HL-60 (cell line): ENCODE measurements around the gene ISOC1. TPM values are rescaled to one million over a fixed set of nuclear protein-coding genes. Genes with fewer than 3 reads are reported as not detected.

Source experiments
- DNase-seq, 2 experiments: peaks; one replicate each; pipeline ENCODE4 v3.0.0-alpha.2; 2010 to 2020; ENCODE audit warnings: low read depth in 1 of 2, low spot score in 1 of 2
- H3K27ac ChIP-seq: fragments of 250-450 bp; sonication (Bioruptor Pico); replicated peaks from 2 replicates; pipeline ENCODE4 v1.5.1; 2020; ENCODE audit warnings: mild to moderate bottlenecking, moderate library complexity
- H3K27me3 ChIP-seq: fragments of 250-450 bp; sonication (Bioruptor Pico); 2 replicates; pipeline ENCODE4 v1.5.1; 2021; ENCODE audit warnings: mild to moderate bottlenecking, moderate library complexity; ENCODE audit not compliant: insufficient read depth, poor library complexity, severe bottlenecking
- H3K4me3 ChIP-seq: replicated peaks from 2 replicates; pipeline ENCODE4 v1.5.1; 2011; ENCODE audit warnings: mild to moderate bottlenecking, control low read depth, low read length; ENCODE audit not compliant: insufficient read depth
- GABPA ChIP-seq: IDR thresholded peaks from 2 replicates; pipeline ENCODE4 v1.6.1; 2012; ENCODE audit warnings: low read depth
- POLR2AphosphoS5 ChIP-seq: IDR thresholded peaks from 2 replicates; pipeline ENCODE4 v1.6.1; 2012; ENCODE audit warnings: low read depth
- REST ChIP-seq: IDR thresholded peaks from 2 replicates; pipeline ENCODE4 v1.6.1; 2012; ENCODE audit warnings: low read depth; ENCODE audit not compliant: insufficient replicate concordance
- SPI1 ChIP-seq: IDR thresholded peaks from 2 replicates; pipeline ENCODE4 v1.6.1; 2012; ENCODE audit warnings: low read depth, mild to moderate bottlenecking, borderline replicate concordance
- microRNA-seq: library from miRNA; unstranded; fragments of <30 nt; microRNA quantifications from one replicate; pipeline ENCODE4, GENCODE V29; 2018
- TF ChIP-seq, protein P1 (sequence below): IDR thresholded peaks from one replicate; pipeline ENCODE4 v1.5.1; 2011; ENCODE audit warnings: low read length, control low read depth, inconsistent platforms; ENCODE audit not compliant: insufficient read depth

The ISOC1 gene

GRCh38 chr5:129141696-129142095 is 47.1 kb downstream of the ISOC1 start:
- no peak overlapping the region for H3K27ac ChIP-seq
- no peak for DNase-seq
- no peak for TF ChIP-seq REST
- TF ChIP-seq SPI1 = no peak
- TF ChIP-seq GABPA = no peak
- TF ChIP-seq, protein P1, sequence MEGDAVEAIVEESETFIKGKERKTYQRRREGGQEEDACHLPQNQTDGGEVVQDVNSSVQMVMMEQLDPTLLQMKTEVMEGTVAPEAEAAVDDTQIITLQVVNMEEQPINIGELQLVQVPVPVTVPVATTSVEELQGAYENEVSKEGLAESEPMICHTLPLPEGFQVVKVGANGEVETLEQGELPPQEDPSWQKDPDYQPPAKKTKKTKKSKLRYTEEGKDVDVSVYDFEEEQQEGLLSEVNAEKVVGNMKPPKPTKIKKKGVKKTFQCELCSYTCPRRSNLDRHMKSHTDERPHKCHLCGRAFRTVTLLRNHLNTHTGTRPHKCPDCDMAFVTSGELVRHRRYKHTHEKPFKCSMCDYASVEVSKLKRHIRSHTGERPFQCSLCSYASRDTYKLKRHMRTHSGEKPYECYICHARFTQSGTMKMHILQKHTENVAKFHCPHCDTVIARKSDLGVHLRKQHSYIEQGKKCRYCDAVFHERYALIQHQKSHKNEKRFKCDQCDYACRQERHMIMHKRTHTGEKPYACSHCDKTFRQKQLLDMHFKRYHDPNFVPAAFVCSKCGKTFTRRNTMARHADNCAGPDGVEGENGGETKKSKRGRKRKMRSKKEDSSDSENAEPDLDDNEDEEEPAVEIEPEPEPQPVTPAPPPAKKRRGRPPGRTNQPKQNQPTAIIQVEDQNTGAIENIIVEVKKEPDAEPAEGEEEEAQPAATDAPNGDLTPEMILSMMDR = no peak
- TF ChIP-seq POLR2AphosphoS5 = no peak
- no peak overlapping the region for H3K4me3 ChIP-seq
- H3K27me3 ChIP-seq = no peaks in the 10 kb centered on the region

DNA sequence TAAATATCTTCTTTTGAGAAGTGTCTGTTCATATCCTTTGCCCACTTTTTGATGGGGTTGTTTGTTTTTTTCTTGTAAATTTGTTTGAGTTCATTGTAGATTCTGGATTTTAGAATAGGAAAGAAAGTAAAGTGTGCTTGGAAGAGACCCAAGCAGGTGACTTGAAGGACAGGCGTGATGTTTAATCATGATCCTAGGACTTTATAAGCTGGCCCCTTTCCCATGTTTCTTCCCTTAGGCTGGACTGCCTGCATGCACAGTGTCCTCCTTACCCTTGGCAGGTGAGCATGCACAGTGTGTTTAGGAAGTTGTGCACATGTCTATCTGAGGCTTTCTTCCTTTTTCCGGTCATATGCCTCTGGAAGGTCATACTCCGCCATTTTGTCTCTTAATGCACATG is 61.3 kb downstream of the ISOC1 start:
- H3K27ac ChIP-seq = no peak overlapping the region

GRCh38 chr5:129161830-129162229 is 67.3 kb downstream of the ISOC1 start:
- TF ChIP-seq GABPA = no peak
- no peak for TF ChIP-seq SPI1
- no peak for TF ChIP-seq POLR2AphosphoS5
- TF ChIP-seq REST = no peak
- TF ChIP-seq, protein P1 = no peak
- H3K27me3 ChIP-seq = no peaks in the 10 kb centered on the region
- no peak overlapping the region for H3K4me3 ChIP-seq
- H3K27ac ChIP-seq = no peak overlapping the region
- no peak for DNase-seq

More for the DNA sequence above, 61.3 kb downstream of the ISOC1 start:
- DNase-seq = no peak
- H3K4me3 ChIP-seq = no peak overlapping the region
- H3K27me3 ChIP-seq = no peaks in the 10 kb centered on the region
- TF ChIP-seq SPI1 (no peak), POLR2AphosphoS5 (no peak), REST (no peak), GABPA (no peak)
- TF ChIP-seq, protein P1 = no peak

Small RNA genes lying within 50 kb of the gene (microRNA-seq; reads per million reads assigned to microRNA genes)
- gene MIR4633 = not detected
